ENCODE results near the gene OR52R1. TPM values are rescaled to one million over a fixed set of nuclear protein-coding genes. Genes with fewer than 3 reads are reported as not detected.

The OR52R1 gene
- total RNA-seq, 1 experiment from 2014 or later = not detected

DNA sequence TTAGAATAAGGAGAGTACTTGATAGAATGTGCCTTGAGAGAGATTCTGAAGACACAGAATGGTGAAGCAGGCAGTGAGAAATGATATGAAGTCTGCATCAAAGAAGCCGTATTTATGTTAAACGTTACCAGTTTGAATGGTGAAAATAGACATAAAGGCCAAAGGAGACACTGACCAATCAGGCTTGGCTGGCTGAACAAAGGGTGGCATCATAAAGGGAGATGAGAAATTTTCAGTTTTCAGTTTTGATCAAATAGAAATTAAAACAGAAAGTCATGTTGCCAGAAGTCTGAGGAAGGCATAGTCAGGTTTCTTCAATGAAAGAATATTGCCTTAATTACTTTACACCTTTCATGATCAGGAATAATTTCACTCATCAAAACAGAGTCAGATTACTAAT is 41.1 kb downstream of the OR52R1 start:
- no peak for TF ChIP-seq EZH2phosphoT487 (IDR thresholded peaks at IDR 0.05; ENCODE audit: borderline replicate concordance, low read length)
- TF ChIP-seq, protein P1, sequence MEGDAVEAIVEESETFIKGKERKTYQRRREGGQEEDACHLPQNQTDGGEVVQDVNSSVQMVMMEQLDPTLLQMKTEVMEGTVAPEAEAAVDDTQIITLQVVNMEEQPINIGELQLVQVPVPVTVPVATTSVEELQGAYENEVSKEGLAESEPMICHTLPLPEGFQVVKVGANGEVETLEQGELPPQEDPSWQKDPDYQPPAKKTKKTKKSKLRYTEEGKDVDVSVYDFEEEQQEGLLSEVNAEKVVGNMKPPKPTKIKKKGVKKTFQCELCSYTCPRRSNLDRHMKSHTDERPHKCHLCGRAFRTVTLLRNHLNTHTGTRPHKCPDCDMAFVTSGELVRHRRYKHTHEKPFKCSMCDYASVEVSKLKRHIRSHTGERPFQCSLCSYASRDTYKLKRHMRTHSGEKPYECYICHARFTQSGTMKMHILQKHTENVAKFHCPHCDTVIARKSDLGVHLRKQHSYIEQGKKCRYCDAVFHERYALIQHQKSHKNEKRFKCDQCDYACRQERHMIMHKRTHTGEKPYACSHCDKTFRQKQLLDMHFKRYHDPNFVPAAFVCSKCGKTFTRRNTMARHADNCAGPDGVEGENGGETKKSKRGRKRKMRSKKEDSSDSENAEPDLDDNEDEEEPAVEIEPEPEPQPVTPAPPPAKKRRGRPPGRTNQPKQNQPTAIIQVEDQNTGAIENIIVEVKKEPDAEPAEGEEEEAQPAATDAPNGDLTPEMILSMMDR (conservative IDR thresholded peaks at IDR 0.05; ENCODE audit: low read depth, low read length) = no peak
- TF ChIP-seq EZH2 (IDR thresholded peaks at IDR 0.05; ENCODE audit: low read length, unreplicated experiment) = no peak
- no peaks in the 10 kb centered on the region for H3K27me3 ChIP-seq (ENCODE audit: low read length)
- POLR2A ChIA-PET (ENCODE audit: unreplicated experiment) = no interaction called here
- H3K4me2 ChIP-seq (ENCODE audit: low read length) = no peak overlapping the region
- BruUV-seq (replicated peaks) = no TSS peak
- H2AFZ ChIP-seq (ENCODE audit: low read length) = no peak overlapping the region
- no peaks in the 10 kb centered on the region for H3K9me3 ChIP-seq (ENCODE audit: low read length)
- no peaks in the 10 kb centered on the region for H4K20me1 ChIP-seq (ENCODE audit: low read length)
- ATAC-seq (no peak), DNase-seq (no peak)
- no peaks in the 10 kb centered on the region for H3K79me2 ChIP-seq (ENCODE audit: low read length)
- no peaks in the 10 kb centered on the region for H3K4me1 ChIP-seq (ENCODE audit: insufficient read depth, low read length)
- H3K36me3 ChIP-seq (ENCODE audit: low read depth, low read length) = no peaks in the 10 kb centered on the region
- no peak overlapping the region for H3K27ac ChIP-seq (ENCODE audit: low read length)
- H3K9me2 ChIP-seq (replicated peaks; ENCODE audit: low read length) = no peaks in the 10 kb centered on the region
- CTCF ChIA-PET = no interaction called here
- H3K4me3 ChIP-seq (ENCODE audit: low read length) = no peak overlapping the region
- intact Hi-C loops (cut with micrococcal nuclease) = no loop called here
- no peak overlapping the region for H3K9ac ChIP-seq (ENCODE audit: low read length)
- H3F3A ChIP-seq (ENCODE audit: low read length, unreplicated experiment) = no peaks in the 10 kb centered on the region

Other genes with a start within 250 kb of the OR52R1 start
- gene OR52I2, start 222.6 kb downstream of the OR52R1 start, total RNA-seq (2014; rRNA removed) = not detected in 2 replicates
- not detected in 2 replicates for gene OR52I1, start 210.3 kb downstream of the OR52R1 start, total RNA-seq (2014; rRNA removed)
- 6.1 and 6.9 TPM in 2 replicates for gene TRIM68, start 196.1 kb downstream of the OR52R1 start, total RNA-seq (2014; rRNA removed)
- gene OR51D1, start 166.9 kb downstream of the OR52R1 start, total RNA-seq (2014; rRNA removed) = not detected in 2 replicates
- gene OR51E1, start 160.4 kb downstream of the OR52R1 start, total RNA-seq (2014; rRNA removed) = not detected in 2 replicates
- not detected in 2 replicates for gene OR51E2, start 106.5 kb downstream of the OR52R1 start, total RNA-seq (2014; rRNA removed)
- not detected in 2 replicates for gene MMP26, start 99.6 kb downstream of the OR52R1 start, total RNA-seq (2014; rRNA removed)
- not detected in 2 replicates for gene OR51F1, start 34.4 kb downstream of the OR52R1 start, total RNA-seq (2014; rRNA removed)
- not detected in 2 replicates for gene OR51F2, start 16.9 kb upstream of the OR52R1 start, total RNA-seq (2014; rRNA removed)
- gene OR51S1, start 44.8 kb upstream of the OR52R1 start, total RNA-seq (2014; rRNA removed) = not detected in 2 replicates
- not detected in 2 replicates for gene OR51T1, start 77.5 kb upstream of the OR52R1 start, total RNA-seq (2014; rRNA removed)
- gene OR51A7, start 99.4 kb upstream of the OR52R1 start, total RNA-seq (2014; rRNA removed) = not detected in 2 replicates
- gene OR51G2, start 115.0 kb upstream of the OR52R1 start, total RNA-seq (2014; rRNA removed) = not detected in 2 replicates
- gene OR51G1, start 120.0 kb upstream of the OR52R1 start, total RNA-seq (2014; rRNA removed) = not detected in 2 replicates
- not detected in 2 replicates for gene OR51A4, start 143.2 kb upstream of the OR52R1 start, total RNA-seq (2014; rRNA removed)
- gene OR51A2, start 151.3 kb upstream of the OR52R1 start, total RNA-seq (2014; rRNA removed) = not detected in 2 replicates
- gene OR51L1, start 190.5 kb upstream of the OR52R1 start, total RNA-seq (2014; rRNA removed) = not detected in 2 replicates
- gene OR52J3, start 242.1 kb upstream of the OR52R1 start, total RNA-seq (2014; rRNA removed) = not detected in 2 replicates

All from PC-3 (cell line).